Mucosa of rectum (tissue), 2 donors: ENCODE results near the gene PLCXD3.
"Not testable (repeated sequence)": the region's sequence is repeated elsewhere in the genome, so short reads cannot be mapped to it uniquely, and the experiment has no call there.

Source experiments
- H3K27ac ChIP-seq, 2 donors: one replicate each; pipeline ENCODE4 v1.7.0; 2013; ENCODE audit warnings: inconsistent platforms in 2 of 2, low read depth in 2 of 2, low read length in 2 of 2
- H3K27me3 ChIP-seq, 2 donors: one replicate each; pipeline ENCODE4 v1.7.0; 2013; ENCODE audit warnings: low read length in 2 of 2; ENCODE audit not compliant: control insufficient read depth in 2 of 2, insufficient read depth in 2 of 2
- H3K36me3 ChIP-seq, 2 donors: one replicate each; pipeline ENCODE4 v1.7.0; 2013; ENCODE audit warnings: low read length in 2 of 2; ENCODE audit not compliant: control insufficient read depth in 2 of 2, insufficient read depth in 2 of 2
- H3K4me1 ChIP-seq, 2 donors: one replicate each; pipeline ENCODE4 v1.7.0; 2013; ENCODE audit warnings: low read length in 2 of 2, mild to moderate bottlenecking in 1 of 2; ENCODE audit not compliant: control insufficient read depth in 2 of 2, insufficient read depth in 2 of 2
- H3K4me3 ChIP-seq, 2 donors: one replicate each; pipeline ENCODE4 v1.7.0; 2013; ENCODE audit warnings: low read length in 2 of 2
- H3K9ac ChIP-seq, 2 donors: one replicate each; pipeline ENCODE4 v1.7.0; 2013; ENCODE audit warnings: low read length in 2 of 2, low read depth in 1 of 2, mild to moderate bottlenecking in 1 of 2
- H3K9me3 ChIP-seq, 2 donors: one replicate each; pipeline ENCODE4 v1.7.0; 2013; ENCODE audit warnings: low read length in 2 of 2; ENCODE audit not compliant: control insufficient read depth in 2 of 2
- donor health status: healthy.
- donor health status: Normal muscosa, but diverticular disease.

The PLCXD3 gene

GRCh38 chr5:41337724-41338123 is 172.7 kb downstream of the PLCXD3 start:
- H3K9ac ChIP-seq, result no peak overlapping the region
- no peaks in the 10 kb centered on the region for H3K27me3 ChIP-seq
- no peaks in the 10 kb centered on the region for H3K9me3 ChIP-seq
- H3K27ac ChIP-seq, result no peak overlapping the region
- H3K4me3 ChIP-seq, result no peak overlapping the region
- H3K4me1 ChIP-seq, result no peaks in the 10 kb centered on the region
- no peaks in the 10 kb centered on the region for H3K36me3 ChIP-seq

- no peaks in the 10 kb centered on the region for H3K9me3 ChIP-seq
- no peaks in the 10 kb centered on the region for H3K36me3 ChIP-seq
- no peaks in the 10 kb centered on the region for H3K27me3 ChIP-seq
- H3K27ac ChIP-seq, result no peak overlapping the region
- H3K9ac ChIP-seq, result no peak overlapping the region
- H3K4me1 ChIP-seq, result no peaks in the 10 kb centered on the region
- no peak overlapping the region for H3K4me3 ChIP-seq
Observed at GRCh38 chr5:41337216-41337615, 173.2 kb downstream of the PLCXD3 start.

GRCh38 chr5:41336471-41336870 is 173.9 kb downstream of the PLCXD3 start:
- Histone ChIP-seq H3K36me3 (no peaks in the 10 kb centered on the region), H3K27ac (no peak overlapping the region), H3K27me3 (no peaks in the 10 kb centered on the region), H3K4me1 (no peaks in the 10 kb centered on the region), H3K9ac (no peak overlapping the region), H3K4me3 (no peak overlapping the region), H3K9me3 (no peaks in the 10 kb centered on the region)

GRCh38 chr5:41335596-41336181 is 174.7 kb downstream of the PLCXD3 start:
- Histone ChIP-seq H3K9me3 (no peaks in the 10 kb centered on the region), H3K4me1 (no peaks in the 10 kb centered on the region), H3K27me3 (no peaks in the 10 kb centered on the region), H3K4me3 (no peak overlapping the region), H3K27ac (no peak overlapping the region), H3K36me3 (no peaks in the 10 kb centered on the region), H3K9ac (no peak overlapping the region)

- no peak overlapping the region for H3K9ac ChIP-seq
- H3K27me3 ChIP-seq, result no peaks in the 10 kb centered on the region
- no peaks in the 10 kb centered on the region for H3K9me3 ChIP-seq
- no peaks in the 10 kb centered on the region for H3K36me3 ChIP-seq
- H3K4me1 ChIP-seq, result no peaks in the 10 kb centered on the region
- H3K27ac ChIP-seq, result no peak overlapping the region
- no peak overlapping the region for H3K4me3 ChIP-seq
Observed at GRCh38 chr5:41334758-41335157, 175.6 kb downstream of the PLCXD3 start.

GRCh38 chr5:41334221-41334620 is 176.2 kb downstream of the PLCXD3 start:
- Histone ChIP-seq H3K9ac (no peak overlapping the region), H3K9me3 (no peaks in the 10 kb centered on the region), H3K4me1 (no peaks in the 10 kb centered on the region), H3K27me3 (no peaks in the 10 kb centered on the region), H3K4me3 (no peak overlapping the region), H3K27ac (no peak overlapping the region), H3K36me3 (no peaks in the 10 kb centered on the region)

- Histone ChIP-seq H3K27ac (no peak overlapping the region), H3K27me3 (no peaks in the 10 kb centered on the region), H3K36me3 (no peaks in the 10 kb centered on the region), H3K9me3 (no peaks in the 10 kb centered on the region), H3K4me1 (no peaks in the 10 kb centered on the region), H3K9ac (no peak overlapping the region), H3K4me3 (no peak overlapping the region)
Observed at GRCh38 chr5:41325074-41325473, 185.3 kb downstream of the PLCXD3 start.

GRCh38 chr5:41322826-41323225 is 187.6 kb downstream of the PLCXD3 start:
- not testable (repeated sequence) for H3K9ac ChIP-seq, H3K27me3 ChIP-seq, H3K4me1 ChIP-seq, H3K36me3 ChIP-seq, H3K9me3 ChIP-seq, H3K27ac ChIP-seq, H3K4me3 ChIP-seq

GRCh38 chr5:41312478-41313060 is 197.8 kb downstream of the PLCXD3 start:
- Histone ChIP-seq H3K4me3 (no peak overlapping the region), H3K9ac (no peak overlapping the region), H3K36me3 (no peaks in the 10 kb centered on the region), H3K4me1 (no peaks in the 10 kb centered on the region), H3K9me3 (no peaks in the 10 kb centered on the region), H3K27me3 (no peaks in the 10 kb centered on the region), H3K27ac (no peak overlapping the region)

GRCh38 chr5:41312066-41312465 is 198.3 kb downstream of the PLCXD3 start:
- no peaks in the 10 kb centered on the region for H3K4me1 ChIP-seq
- H3K9ac ChIP-seq, result no peak overlapping the region
- H3K4me3 ChIP-seq, result no peak overlapping the region
- no peak overlapping the region for H3K27ac ChIP-seq
- no peaks in the 10 kb centered on the region for H3K36me3 ChIP-seq
- H3K9me3 ChIP-seq, result no peaks in the 10 kb centered on the region
- H3K27me3 ChIP-seq, result no peaks in the 10 kb centered on the region
